Stimulated activated CD8-positive, alpha-beta memory T cell treated with anti-CD3 and anti-CD28 coated beads, Interleukin-4, amount 100 ng/mL, for 1 hour (primary cell): Measurements from ENCODE around the gene IL9R.
"Not testable (repeated sequence)": the region's sequence is repeated elsewhere in the genome, so short reads cannot be mapped to it uniquely, and the experiment has no call there.

Experiments
- DNase-seq, 2 donors: peaks; one replicate each; pipeline ENCODE4 v3.0.0-alpha.2; 2020; ENCODE audit warnings: low read depth in 2 of 2, low spot score in 1 of 2

IL9R gene

DNA sequence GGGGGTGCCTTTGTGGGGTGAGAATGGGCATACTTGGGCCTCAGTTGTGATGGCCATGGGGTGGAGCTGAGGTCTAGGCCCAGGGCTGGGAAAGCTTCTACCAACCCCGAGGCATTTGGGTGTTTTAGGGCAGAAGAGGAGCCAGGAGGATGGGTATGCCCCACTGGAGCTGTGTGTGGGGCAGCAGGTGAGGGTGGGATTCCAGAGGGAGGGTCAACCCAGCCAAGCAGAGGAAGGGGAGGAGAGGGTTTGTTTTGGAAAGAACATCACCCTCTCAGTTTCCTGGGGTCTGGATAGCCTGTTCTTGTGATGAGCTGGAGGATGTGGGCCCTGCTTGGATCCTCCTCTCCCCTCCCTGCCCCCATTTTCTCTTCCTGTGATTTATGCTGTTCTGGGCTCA lies 620 bp downstream of the IL9R start:
- DNase-seq: no peak

DNA sequence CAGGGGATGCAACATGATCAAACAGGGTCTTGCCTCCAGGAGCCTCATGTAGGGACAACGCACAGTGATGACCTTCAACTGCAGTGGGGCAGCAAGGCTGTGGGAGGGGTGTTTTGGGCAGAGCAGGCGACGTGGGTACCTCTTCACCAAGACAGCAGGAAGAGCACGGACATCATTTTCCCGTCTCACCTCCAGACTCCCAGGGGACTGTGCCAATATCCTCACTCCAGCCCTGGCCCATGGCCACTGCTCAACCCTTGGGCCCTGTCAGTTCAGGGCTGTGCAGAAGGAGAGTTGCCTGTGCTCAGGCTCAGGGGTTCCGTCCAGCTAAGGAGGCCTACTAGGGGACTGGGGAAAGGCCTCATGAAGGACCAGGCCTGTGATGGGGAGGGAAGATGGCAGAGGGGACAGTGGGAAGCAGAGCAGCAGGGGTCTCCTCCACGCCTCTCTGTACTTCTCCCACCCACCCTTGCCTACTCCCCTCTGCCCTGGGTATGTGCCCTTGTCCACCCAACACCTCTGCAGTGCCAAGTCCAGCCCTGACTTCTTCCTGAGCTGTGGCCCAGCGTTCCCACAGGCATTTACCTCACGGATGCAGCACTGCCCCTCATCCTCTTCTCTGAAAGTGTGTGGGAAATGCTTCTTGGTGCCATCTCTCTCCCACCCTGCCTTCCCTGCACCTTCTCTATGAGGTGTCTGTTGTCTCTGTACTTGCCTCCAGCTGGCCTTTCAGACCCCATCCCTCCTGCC lies 1.4 kb downstream of the IL9R start:
- no peak for DNase-seq

- DNase-seq: not testable (repeated sequence)
These were observed 2.3 kb downstream of the IL9R start for GRCh38 chrX:155999751-156000150.

DNA sequence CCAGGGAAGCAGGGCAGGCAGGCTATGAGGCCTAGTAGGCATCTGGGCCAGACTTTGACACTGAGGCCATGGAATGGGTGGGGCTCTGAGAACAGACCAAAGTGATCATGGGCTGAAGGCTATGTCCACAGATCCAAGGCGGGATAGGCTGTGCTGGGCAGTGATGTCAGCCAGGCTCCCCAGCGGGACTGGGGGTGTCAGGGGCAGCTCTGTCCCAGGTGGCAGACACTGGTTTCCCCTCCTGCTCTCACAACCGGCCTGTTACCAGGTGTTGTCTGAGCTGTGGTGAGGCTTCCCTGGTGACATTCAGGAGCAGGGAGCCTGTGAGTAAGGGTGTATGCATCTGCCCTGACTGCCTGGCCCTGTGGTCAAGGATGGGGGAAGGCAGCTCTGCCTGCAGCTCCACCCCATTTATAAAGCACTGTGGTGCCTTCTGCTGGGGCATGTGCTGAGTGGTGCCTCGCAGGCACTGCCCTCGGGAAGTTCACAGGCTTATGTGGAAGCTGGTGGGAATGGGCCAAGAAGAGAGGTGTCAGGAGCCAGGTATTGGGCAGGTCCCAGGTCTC lies 2.9 kb downstream of the IL9R start:
- DNase-seq: no peak

DNA sequence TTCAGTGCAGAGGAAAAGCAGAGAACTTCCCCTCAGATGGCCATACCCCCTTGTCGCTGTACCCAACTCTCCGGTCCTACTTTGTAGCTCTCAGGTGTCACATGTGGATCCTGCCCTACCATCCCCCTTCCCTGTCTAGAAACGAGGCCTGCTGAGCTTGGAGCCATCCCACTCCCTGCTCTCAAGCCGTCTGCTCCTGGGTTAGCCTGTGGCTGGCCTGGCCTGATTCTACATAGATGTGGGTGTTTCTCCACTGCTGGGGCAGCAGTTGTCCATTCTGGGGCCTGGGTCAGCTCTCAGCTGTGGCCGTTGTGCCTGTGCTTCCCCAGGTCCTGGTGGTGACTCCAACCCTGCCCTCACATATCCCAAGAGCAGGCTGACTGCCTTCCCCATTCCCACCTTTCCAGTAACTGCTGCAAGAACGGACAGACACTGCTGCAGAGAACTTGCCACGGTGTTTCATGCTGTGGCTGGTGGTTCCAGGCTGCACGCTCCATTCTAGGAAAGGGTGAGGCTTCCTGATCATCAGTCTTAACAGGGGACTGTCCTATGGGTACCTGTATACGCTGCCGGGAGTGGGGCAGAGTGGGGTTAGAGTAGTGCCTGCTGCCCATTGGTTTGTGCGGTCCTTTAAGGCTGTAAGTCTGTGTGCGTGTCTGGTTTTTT lies 3.6 kb downstream of the IL9R start:
- DNase-seq: no peak

GRCh38 chrX:156001667-156002021 lies 4.1 kb downstream of the IL9R start:
- no peak for DNase-seq

DNA sequence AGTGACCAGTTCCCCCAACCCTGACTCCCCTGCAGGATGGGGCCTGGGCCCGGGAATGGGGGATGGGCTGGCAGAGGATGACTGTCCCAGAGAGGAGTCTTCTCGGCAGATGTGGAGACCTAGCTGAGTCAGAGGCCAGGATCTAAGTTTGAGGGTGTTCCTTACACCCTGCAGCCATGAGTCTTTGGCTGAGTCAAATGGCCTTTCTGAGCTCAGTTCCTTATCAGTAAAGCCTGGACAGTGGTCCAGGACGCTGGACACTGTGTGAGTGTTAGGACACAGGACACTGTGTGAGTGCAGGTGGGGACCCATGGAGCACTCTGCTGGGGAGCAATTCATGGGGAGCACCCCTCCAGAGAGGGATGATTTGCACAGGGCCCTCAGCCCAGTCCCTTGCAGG lies 5.0 kb downstream of the IL9R start:
- DNase-seq: no peak

DNA sequence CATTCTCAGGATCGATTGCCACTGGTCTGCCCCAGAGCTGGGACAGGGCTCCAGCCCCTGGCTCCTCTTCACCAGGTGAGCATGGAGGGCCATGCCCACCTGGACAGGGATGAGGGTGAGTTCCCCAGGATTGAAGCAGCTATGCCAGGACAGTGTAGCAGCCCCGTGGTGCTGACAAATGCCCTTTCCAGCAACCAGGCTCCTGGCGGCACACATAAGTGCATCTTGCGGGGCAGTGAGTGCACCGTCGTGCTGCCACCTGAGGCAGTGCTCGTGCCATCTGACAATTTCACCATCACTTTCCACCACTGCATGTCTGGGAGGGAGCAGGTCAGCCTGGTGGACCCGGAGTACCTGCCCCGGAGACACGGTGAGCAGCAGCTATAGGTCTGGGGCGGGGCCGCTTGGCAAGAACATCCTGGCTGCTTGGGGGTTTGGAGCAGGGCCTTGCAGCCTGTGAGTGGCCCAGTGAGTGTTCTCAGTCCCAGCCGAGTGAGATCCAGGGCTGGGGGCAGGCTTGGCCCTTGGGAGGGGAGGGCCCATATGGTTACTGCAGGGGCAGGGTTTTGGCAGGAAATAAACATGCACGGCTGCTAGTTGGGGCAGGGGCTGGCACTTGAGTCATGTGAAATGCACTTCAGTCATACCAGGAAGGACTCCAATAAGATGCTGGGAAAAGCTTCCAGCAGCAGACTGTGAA lies 6.1 kb downstream of the IL9R start:
- no peak for DNase-seq

DNA sequence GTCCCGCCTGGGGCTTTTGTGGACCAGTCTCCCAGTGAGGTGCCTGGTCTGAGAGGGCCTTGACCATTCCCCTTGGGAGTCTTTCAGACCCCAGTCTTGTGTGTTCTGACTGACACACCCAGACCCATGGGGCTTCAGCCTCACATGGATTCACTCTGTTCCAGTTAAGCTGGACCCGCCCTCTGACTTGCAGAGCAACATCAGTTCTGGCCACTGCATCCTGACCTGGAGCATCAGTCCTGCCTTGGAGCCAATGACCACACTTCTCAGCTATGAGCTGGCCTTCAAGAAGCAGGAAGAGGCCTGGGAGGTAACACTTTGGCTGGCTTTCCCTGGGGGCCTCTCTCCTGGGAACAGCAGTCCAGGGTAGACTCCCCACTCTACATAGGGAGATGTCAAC lies 6.8 kb downstream of the IL9R start:
- no peak for DNase-seq

DNA sequence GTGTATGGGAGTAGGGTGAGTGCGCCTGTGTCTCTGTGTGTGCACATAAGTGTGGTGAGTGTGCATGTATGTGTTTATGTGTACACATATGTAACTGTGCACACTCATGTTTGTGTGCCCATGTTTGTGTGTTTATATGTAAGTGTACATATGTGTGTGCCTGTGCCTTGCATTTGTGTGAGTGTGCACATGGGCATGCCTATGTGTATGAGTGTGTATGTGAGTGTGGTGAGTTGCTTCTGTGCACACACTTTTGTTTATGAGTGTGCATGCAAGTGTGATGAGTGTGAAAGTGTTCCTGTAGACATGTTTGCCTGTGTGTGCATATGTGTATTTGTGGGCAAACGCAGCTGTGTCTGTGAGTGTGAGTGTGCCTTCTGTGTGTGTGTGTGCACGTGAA lies 7.2 kb downstream of the IL9R start:
- no peak for DNase-seq

DNA sequence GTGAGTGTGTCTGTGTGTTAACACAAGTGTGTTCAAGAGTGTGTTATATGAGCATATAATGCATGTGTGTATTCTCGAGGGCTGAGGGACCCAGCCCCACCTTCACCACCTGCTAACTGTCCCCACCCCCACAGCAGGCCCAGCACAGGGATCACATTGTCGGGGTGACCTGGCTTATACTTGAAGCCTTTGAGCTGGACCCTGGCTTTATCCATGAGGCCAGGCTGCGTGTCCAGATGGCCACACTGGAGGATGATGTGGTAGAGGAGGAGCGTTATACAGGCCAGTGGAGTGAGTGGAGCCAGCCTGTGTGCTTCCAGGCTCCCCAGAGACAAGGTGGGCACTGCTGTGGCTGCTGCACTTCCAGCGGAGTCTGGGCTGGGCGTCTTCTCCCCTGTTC lies 7.6 kb downstream of the IL9R start:
- no peak for DNase-seq

- DNase-seq: not testable (repeated sequence)
These were observed 9.0 kb downstream of the IL9R start for GRCh38 chrX:156006468-156006867.

GRCh38 chrX:156008379-156008778 lies 10.9 kb downstream of the IL9R start:
- DNase-seq: not testable (repeated sequence)

GRCh38 chrX:156008915-156009314 lies 11.4 kb downstream of the IL9R start:
- DNase-seq: no peak

GRCh38 chrX:156009691-156010090 lies 12.2 kb downstream of the IL9R start:
- DNase-seq: not testable (repeated sequence)

DNA sequence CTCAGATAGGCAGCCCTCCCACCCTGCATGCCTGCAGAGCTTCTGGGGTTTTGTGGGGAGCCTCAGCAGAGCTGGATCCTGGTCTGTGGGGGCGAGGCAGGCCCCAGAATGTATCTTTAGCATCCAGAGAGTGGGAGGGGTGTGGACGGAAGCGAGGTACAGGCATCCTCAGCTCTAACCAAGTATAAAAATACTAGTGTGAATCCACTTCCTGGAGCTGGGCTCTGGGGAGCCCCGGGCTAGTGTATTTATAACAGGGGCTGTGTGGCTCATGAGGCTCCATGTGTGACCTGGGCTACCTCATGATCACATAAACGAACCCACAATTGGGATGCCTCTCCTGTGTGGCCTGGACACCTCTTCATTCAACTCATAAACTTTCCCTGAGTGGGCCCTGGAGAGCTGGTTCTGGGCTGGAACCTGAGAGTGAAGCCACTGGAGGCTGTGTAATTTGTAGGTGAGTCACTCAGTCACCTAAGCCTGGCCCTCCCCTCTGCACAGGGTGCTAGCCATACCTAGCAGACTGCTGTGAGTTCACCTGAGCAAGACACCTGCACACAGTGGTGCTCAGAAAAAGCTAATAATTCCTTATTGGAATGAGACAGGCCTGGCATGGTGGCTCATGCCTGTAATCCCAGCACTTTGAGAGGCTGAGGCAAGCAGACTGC lies 15.9 kb downstream of the IL9R start:
- DNase-seq: not testable (repeated sequence)

GRCh38 chrX:156019846-156020245 lies 22.4 kb downstream of the IL9R start:
- DNase-seq: not testable (repeated sequence)

DNA sequence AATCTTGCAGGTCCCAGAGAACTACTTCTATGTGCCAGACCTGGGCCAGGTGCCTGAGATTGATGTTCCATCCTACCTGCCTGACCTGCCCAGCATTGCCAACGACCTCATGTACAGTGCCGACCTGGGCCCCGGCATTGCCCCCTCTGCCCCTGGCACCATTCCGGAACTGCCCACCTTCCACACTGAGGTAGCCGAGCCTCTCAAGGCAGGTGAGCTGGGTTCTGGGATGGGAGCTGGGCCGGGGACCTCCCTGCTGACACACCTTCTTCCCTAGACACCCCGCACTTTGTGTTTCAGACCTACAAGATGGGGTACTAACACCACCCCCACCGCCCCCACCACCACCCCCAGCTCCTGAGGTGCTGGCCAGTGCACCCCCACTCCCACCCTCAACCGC lies 25.5 kb downstream of the IL9R start:
- DNase-seq: not testable (repeated sequence)

- not testable (repeated sequence) for DNase-seq
These were observed 27.5 kb downstream of the IL9R start for GRCh38 chrX:156024949-156025492.

- not testable (repeated sequence) for DNase-seq
These were observed 31.2 kb downstream of the IL9R start for GRCh38 chrX:156028653-156029237.

- DNase-seq: not testable (repeated sequence)
These were observed 31.8 kb downstream of the IL9R start for GRCh38 chrX:156029296-156029695.
